ENCODE results near the gene GUSB.
"Not testable (repeated sequence)": the region's sequence is repeated elsewhere in the genome, so short reads cannot be mapped to it uniquely, and the experiment has no call there.

GUSB gene

DNA sequence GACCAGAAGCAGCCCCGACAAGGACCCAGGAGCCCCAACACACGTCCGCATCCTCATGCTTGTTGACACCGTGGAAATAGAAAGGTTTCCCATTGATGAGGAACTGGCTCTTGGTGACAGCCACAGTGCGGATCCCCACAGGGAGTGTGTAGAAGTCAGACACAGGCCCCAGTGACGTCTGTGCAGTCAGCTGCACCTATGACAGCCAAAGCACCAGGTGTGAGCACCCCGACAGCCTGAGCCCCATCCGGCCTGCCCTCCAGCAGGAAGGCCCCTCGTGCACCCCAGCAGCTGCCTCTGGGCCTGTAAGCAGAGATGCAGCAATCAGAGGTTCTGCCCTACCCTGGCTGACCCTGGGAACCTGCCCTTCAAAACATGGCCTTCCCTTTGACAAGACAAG is 7.1 kb downstream of the GUSB start:
- DNase-seq, result no peak

DNA sequence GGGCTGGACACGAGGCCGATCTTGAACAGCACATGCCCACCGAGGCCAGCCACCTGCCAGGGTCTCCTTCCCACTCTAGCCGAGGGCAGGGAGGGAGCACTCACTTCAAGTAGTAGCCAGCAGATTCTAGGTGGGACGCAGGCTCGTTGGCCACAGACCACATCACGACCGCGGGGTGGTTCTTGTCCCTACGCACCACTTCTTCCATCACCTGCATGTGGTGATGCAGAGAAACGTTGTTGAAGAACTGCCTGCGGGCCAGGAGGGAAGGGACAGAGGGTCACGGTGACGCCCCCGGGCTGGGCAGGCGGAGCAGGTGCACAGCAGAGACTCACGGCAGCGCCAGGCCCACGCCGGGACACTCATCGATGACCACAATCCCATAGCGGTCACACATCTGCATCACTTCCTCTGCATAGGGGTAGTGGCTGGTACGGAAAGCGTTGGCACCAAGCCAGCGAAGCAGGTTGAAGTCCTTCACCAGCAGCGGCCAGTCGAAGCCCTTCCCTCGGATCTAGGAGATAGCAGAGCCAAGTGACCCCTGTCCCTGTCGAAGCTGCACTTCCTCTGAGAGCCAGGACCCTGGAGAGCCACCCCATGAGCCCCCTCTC is 7.7 kb downstream of the GUSB start:
- no peak for DNase-seq

DNA sequence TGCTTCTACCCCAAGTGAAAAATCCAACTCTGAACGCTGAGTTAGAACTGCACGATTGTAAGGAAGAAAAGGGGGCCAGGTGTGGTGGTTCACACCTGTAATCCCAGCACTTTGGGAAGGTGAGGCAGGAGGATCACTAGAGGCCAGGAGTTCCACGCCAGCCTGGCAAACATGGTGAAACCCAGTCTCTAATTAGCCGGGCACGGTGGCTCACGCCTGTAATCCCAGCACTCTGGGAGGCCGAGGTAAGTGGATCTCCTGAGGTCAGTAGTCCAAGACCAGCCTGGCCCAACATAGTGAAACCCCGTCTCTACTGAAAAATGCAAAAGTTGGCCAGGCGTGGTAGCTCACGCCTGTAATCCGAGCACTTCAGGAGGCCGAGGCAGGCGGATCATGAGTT is 9.0 kb downstream of the GUSB start:
- no peak for DNase-seq

DNA sequence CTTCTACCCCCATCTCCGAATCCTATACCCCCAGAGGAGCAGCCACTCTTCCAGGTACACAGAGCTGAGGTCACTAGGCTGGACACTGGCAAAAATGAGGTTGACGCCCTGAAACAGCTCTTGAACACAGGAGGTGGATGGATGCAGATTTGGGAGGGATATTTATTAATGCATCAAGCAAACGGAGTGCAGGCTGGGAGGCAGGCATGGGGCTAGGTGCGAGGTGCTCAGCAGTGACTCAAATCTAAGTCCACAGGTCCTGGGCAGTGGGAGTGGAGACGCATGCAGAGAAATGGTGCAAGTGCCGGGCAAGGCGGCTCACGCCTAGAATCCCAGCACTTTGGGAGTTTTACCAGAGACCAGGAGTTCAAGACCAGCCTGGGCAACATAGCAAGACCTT is 11.0 kb downstream of the GUSB start:
- no peak for DNase-seq

DNA sequence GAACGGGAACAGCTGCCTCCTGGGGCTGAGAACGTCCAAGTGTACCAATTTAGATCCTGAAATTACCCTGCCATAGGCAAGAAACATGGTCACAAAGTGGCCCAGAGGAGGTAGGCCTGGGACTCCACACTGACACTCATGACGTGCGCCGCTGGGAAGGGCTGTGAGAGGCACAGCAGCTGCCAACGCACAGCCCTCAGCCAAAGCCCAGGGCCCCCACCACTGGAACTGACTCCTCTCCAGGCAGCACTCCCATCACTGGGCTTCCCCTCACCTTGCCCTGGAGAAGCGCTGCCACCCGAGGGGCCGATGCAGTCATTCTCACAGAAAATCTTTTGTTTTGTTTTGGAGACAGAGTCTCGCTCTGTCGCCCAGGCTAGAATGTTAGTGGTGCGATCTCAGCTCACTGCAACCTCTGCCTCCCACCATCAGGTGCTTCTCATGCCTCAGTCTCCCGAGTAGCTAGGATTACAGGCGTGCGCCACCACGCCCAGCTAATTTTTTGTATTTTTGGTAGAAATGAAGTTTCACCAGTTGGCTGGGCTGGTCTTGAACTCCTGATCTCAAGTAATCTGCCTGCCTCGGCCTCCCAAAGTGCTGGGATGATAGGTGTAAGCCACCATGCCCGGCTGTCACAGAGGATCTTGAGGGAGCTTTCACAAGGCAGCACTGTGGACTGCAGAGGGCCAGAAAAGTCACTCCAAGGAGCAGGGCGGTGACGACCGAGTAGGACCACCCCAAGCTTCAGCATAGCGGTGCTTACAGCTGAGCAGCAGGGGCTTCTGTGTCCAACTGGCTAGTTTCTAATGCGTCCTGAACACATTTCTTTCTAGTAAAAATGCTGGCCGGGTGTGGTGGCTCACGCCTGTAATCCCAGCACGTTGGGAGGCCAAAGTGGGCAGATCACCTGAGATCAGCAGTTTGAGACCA is 13.5 kb downstream of the GUSB start:
- DNase-seq, result no peak

DNA sequence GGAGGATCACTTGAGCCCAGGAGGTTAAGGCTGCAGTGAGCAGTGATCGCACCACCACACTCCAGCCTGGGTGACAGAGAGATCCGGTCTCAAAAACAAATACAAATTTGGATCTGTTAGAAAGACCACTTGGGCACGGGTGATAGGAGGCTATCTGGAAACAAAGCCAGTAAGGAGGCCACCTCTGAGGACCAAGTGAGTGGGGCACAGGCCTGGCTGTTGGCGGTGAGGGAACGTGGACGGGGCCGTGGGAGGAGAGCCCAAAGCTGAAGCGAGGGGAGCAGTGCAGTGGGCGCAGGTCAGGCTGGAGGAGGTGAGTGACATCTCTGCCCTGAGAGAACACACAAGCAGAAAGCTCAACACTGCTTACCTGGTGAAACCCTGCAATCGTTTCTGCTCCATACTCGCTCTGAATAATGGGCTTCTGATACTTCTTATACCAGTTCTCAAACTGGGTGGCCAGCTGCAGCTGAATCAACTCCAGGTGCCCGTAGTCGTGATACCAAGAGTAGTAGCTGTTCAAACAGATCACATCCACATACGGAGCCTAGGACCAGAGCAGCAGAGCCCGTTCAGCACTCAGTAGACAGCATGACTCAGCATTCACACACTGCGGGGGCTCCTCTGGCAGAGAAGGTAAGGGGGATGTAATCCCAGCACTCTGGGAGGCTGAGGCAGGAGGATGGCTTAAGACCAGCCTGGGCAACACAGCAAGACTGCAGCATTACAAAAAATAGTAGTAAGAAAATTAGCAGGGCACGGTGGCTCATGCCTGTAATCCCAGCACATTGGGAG is 14.5 kb downstream of the GUSB start:
- DNase-seq, result no peak

DNA sequence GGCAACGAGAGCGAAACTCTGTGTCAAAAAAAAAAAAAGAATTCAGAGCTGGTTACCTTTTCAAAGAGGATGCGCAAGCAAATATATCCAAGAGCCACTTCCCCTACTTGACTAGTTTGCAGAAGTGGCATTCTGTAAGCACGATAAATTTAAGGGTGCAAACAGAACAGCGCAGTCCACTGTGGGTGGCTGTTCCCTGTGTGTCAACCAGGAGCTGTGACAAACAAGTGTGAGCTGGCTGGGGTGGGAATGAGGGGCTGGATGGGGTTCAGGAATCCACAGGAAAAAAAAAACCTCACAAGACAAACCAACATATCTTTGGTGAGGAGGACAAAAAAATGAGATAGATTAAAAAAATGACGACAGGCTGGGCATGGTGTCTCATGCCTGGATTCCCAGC is 15.9 kb downstream of the GUSB start:
- DNase-seq, result no peak

DNA sequence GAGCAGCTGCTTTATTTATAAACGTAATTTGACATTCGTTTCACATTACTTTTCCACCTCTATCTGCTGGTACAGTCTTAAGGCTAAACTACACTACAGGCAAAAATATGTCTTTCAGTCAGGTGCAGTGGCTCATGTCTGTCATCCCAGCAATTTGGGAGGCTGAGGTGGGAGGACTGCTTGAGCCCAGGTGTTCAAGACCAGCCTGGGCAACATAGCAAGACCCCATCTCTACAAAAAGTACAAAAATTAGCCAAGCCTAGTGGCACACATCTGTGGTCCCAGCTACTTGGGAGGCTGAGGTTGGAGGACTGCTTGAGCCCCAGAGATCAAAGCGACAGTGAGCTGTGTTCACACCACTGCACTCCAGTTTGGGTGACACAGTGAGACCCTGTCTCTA is 17.3 kb downstream of the GUSB start:
- DNase-seq, result not testable (repeated sequence)

DNA sequence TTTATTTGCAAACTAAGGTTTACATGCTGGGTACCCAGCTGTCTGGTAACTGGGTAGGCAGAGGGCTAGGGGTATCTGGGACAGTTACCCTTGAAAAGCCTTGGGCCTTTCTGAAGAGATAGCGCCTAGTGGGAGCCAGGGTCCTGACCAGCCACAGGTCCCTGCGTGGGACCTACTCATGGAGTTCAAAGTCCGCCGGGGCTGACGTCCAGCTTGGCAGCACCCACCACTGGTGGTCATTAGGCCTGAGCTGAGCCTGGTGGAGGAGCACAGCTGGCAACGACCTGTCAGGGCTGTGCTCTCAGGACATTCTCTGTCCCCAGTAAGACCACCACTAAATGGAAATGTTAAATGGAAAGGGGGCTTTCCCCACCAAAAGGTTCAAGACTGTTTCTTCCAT is 20.0 kb downstream of the GUSB start:
- no peak for DNase-seq

DNA sequence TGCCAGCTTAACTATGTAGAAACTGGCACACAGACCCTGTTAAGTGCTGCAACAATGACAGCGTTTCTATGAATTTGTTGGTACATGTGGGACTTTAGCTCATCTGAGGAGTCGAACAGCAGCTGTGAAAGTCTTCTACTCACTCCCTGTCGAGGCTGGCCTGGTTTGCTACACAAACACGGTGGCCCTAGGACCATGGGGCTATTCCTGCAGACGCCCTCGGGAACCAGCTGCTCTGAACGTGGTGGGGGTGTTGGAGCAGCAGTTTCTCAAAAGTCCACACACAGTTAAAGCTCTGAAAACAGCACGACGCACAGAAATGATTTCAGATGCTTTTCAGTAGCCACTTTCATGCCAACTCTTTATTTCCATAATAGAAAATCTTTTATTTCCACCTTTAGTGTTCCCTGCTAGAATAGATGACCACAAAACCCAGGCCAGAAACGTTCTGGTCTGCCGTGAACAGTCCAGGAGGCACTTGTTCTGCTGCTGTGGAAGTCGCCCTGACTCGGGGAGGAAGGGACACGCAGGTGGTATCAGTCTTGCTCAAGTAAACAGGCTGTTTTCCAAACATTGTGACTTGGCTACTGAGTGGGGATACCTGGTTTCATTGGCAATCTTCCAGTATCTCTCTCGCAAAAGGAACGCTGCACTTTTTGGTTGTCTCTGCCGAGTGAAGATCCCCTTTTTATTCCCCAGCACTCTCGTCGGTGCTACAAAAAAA is 21.5 kb downstream of the GUSB start:
- DNase-seq, result no peak

DNA sequence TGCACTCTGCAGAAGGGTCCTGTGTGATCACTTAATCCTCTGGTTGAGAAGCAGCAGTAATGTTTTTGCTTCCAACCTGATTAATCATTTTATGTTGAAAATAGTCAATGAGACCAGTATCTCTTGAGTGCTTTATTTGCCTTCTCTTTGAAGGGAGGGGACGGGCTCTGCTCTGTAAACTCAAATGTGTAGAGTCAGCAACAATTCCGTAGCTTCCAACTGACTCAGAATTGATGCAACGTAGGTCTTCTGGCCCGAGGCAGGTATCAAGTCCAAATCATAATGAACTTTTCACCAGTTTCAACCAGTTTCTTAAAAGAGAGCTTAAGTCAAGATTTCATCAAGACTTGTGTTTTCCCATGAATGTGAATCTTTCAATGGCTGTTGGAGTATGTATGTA is 26.3 kb downstream of the GUSB start:
- DNase-seq, result no peak

DNA sequence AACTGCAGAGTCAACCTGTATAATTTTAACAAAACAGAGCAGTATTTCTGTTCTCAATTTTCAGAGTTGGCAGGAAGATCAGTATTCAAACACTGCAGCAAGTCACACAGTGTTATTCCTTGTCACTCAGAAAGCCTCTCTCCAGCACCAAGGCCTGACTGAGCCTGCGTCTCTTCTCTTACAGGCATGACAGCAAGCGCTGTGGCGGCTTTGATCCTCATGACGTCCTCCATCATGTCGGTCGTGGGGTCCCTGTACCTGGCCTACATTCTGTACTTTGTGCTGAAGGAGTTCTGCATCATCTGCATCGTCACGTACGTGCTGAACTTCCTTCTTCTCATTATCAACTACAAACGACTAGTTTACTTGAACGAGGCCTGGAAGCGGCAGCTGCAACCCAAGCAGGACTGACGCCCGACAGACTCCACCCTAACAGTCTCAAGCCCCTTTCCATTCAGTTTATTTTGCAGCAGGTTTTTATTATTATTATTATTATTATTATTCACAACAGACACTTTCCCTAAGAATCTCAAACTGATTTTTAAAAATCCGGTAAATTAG is 28.0 kb downstream of the GUSB start:
- DNase-seq, result no peak

DNA sequence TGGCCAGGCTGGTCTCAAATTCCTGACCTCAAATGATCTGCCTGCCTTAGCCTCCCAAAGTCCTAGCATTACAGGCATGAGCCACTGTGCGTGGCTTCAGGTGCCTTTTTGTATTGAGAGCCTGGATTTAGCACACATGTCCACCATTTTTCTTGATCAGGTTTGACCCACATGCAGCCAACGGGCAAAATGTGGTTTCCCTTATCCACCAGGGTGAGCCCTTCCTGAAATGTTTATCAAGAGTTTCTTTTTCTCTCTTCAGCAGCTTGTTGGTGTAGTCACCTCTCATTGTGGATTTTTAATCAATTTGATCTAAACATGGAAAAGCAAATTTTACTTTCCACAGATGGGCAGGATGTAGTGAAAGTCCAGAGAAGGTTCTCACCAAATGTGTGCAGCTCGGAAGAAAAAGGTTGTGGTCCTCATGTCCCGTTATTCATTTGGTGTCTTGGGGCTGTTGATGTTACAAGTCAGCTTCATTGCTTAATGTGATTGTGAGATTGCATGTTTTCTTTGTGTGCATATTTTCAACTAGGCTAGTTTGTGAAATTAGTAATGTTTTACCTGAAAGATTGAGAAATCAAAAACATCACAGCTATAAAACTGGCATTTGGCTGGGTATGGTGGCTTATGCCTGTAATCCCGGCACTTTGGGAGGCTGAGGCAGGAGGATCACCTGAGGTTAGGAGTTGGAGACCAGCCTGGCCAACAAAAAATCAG is 28.9 kb downstream of the GUSB start:
- no peak for DNase-seq

DNA sequence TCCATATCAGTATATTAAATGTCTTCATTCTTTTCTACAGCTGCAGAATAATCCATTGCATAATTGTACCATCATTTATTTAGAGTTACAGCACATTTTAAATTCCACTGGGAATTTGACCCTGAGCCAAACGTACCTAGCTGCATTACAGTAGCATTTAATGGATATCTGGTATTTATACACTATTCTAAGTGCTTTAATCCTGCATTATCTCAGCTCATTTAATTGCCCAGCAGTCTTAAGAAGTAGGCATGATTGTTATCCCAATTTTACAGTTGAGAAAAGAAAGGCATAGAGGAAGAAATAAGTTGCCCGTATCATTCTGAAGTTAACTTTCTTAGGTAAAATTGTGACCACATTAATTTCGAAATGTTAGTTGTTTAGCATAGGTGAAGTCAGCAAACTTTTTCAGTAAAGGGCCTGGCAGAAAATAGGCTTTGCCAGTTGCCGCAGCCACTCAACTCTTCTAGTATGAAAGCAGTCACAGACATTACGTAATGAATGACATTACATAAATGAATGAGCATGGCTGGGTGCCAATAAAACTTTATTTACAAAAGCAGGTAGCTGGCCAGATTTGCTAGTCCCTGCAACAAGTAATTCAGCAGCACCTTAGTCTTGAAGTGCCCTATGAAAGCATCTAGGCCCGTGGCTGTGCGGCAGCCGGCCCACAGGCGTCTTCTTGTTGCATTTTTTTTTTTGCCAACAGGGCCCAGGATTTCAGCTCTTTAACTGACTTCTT is 30.0 kb downstream of the GUSB start:
- DNase-seq, result no peak

DNA sequence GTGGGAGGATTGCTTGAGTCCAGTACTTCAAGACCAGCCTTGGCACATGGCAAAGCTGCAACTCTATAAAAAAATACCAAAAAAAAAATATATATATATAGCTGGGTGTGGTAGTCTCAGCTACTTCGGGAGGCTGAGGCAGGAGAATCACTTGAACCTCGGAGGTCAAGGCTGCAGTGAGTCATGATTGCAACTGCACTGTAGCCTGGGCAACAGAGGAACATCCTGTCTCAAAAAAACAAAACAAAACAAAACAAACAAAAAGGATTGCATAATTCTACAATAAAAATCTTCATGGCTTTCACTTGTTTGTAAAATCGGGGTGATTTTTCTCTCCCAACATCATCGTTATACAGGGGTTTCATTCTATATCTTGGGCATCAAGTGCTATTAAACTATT is 35.1 kb downstream of the GUSB start:
- peak; percentile 5 for DNase-seq

DNA sequence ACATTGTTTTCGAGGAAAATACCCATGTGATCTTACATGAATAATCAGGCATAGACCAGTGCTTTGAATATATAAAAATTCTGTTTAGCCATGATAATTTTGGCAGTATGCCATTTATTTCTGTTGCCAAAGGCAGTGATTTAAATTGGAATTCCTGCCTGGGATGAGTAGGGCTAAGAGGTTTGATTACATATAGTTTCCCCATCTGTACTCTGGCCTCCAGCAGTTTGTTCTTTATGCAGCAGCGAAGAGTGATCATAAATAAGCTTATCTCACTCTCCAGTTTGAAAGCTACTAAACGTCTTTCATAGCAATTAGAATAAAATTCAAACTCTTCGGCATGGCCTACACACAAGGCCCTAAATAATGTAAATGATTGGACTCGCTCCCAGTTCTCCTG is 36.2 kb downstream of the GUSB start:
- not testable (repeated sequence) for DNase-seq

DNA sequence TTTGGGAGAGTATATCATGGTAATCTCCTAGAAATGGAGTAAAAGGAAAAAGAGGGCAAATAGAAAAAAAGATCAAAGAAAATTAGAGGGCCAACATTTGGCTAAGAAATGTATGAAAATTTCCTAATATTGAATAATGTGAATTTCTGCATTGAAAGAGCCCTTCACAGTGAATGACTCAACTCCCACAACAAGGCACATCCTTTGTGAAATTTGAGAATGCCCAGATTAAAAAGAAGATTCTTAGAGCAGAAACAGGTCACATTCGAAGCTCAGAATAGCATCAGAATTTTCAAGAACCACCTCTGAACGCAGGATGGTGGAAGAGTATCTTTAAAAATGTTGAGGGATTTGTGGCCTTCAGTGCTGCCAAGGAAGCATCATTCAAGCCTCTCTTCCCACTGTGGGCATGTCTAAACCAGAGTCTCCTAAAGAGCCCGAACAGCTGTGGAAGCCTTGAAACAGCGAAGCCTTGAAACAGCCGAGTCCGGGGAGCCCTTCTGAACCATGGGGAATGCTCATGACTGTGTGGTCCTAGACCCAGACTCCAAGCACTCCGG is 43.6 kb downstream of the GUSB start:
- DNase-seq, result peak; percentile 22

DNA sequence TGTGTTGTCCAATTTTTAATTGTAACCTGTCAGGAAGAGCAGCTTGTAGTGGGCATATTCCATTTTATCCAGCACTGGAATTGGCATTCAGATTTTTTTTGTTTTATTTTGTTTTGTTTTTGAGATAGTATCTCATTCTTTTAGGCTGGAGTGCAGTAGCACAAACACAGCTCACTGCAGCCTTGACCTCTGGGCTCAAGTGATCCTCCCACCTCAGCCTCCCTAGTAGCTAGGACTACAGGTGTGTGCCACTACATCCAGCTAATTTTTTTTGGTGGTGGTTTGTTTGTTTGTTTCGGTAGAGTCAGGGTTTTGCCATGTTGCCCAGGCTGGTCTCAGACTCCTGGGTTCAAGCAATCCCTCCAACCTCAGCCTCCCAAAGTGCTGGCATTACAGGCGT is 44.7 kb downstream of the GUSB start:
- no peak for DNase-seq

DNA sequence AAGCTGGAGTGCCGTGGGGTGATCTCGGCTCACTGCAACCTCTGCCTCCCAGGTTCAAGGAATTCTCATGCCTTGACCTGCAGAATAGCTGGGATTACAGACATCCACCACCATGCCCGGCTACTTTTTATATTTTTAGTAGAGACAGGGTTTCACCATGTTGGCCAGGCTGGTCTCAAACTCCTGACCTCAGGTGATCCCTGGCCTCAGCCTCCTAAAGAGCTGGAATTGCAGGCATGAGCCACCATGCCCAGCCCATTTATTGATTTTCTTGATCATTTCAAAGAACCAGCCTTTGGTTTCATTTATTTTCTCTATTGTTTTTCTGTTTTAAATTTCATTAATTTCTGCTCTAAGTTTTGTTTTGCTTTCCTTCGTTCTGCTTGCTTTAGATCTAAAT is 50.3 kb downstream of the GUSB start:
- DNase-seq, result no peak

DNA sequence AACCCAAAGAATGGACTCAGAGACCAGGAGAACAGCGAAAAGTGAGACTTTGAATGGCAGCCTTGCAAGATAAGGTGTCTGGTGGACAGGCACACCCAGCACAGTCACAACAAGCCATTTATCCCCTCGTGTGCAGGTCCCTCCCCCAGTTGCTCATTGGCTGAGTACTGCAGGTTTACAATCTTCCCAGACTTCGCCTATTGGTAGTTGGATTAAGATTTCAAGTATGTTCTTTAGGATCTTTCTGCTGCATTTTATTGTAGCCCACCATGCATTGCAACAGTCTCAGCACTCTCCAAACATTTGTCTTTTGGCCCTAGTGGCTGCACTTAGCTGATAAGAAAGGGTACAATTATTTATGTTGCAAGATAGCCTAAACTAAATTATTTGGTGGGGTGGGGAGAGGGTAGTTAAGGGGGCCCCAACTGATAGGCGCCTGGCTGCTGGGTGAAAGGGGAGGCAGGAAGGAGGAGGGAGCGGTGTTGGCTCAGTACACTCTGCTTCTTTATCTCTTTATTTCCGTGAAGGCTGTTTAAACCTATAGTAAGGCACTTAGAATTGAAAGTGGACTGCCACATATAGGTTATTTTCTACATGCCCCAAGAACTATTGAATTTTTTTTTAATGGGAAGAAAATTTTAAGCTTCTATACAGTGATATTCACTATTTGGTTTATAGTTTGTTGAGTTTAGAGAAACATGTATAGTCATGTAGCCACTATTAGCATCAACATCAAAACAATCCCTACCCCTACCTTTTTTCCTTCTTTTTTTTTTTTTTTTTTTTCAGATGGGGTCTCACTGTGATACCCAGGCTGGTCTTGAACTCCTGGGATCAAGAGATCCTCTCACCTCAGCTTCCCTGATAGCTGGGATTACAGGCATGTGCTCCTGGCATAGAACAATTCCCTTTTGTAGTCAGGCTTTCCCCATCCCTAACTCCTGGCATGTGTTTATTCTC is 54.2 kb downstream of the GUSB start:
- DNase-seq, result no peak

Data from fibroblast of skin of right quadriceps (primary cell).